ENCODE measurements around the gene MAST4. TPM values are rescaled to one million over a fixed set of nuclear protein-coding genes. Genes with fewer than 3 reads are reported as not detected.

MAST4 gene
- total and polyA plus RNA-seq, 2 donors, result 12.9 to 69.1 TPM

DNA sequence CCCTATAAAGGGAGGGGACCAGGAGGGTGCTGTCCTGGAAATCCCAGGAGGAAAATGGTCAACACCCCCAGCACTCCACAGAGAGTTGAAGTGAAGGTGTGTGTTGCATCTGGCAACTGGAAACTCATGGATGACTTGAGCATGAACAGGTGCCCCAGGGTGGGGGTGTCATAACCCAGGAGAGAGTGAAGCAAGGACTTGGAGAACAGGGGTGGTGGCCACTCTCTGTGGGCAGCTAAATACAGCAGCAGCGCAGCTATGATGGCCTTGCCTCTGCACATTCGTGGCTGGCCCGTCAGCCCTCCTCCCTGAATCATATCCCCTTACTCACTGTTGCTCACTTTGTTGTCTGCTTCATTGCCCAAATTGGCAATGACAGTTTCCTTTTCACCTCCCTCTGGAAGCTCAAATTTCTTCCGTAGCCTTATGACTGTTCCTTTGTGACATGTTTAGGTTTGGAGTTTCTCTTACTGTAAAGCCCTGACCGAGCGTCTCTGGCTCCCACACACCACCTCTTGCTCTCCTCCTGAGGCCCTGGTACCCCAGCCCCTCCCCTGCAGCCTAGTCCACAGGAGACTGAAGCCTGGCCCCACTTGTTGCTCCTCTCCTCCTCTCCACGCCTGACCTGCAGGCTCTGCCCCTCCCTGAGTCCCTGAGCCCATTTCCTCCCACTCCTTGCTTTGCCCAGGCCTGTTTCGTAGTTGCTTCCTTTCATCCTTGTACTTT is 414.7 kb downstream of the MAST4 start:
- WGBS, result 59% methylated on average over 8 of the region's 8 CpGs
- Histone ChIP-seq H3K4me1 (ENCODE audit: insufficient read depth) (peaks cover 2% of the 10 kb centered on the region), H3K4me3 (ENCODE audit: low read depth, low read length) (no peak overlapping the region), H3K36me3 (ENCODE audit: insufficient read depth) (no peaks in the 10 kb centered on the region), H3K27ac (ENCODE audit: low read depth) (peak overlapping the region; percentile 42)
- no peak for DNase-seq (ENCODE audit: extremely low spot score)

- 72% methylated on average over 5 of the region's 5 CpGs for WGBS
These were observed 415.2 kb downstream of the MAST4 start for GRCh38 chr5:67011422-67011821.

GRCh38 chr5:67012171-67012570 is 416.0 kb downstream of the MAST4 start:
- H3K4me1 ChIP-seq (ENCODE audit: insufficient read depth), result peaks cover 2% of the 10 kb centered on the region
- H3K4me3 ChIP-seq (ENCODE audit: low read depth, low read length), result no peak overlapping the region
- peak overlapping the region; percentile 53 for H3K27ac ChIP-seq (ENCODE audit: low read depth)
- WGBS, result 90% methylated on average over 2 of the region's 2 CpGs
- no peak for DNase-seq (ENCODE audit: extremely low spot score)
- H3K36me3 ChIP-seq (ENCODE audit: insufficient read depth), result no peaks in the 10 kb centered on the region

More at GRCh38 chr5:67011422-67011821, 415.2 kb downstream of the MAST4 start:
- no peaks in the 10 kb centered on the region for H3K36me3 ChIP-seq (ENCODE audit: insufficient read depth)
- peaks cover 2% of the 10 kb centered on the region for H3K4me1 ChIP-seq (ENCODE audit: insufficient read depth)
- no peak overlapping the region for H3K27ac ChIP-seq (ENCODE audit: low read depth)
- no peak for DNase-seq (ENCODE audit: extremely low spot score)
- no peak overlapping the region for H3K4me3 ChIP-seq (ENCODE audit: low read depth, low read length)

GRCh38 chr5:67013719-67014118 is 417.5 kb downstream of the MAST4 start:
- Histone ChIP-seq H3K4me3 (ENCODE audit: low read depth, low read length) (no peak overlapping the region), H3K36me3 (ENCODE audit: insufficient read depth) (no peaks in the 10 kb centered on the region), H3K4me1 (ENCODE audit: insufficient read depth) (peaks cover 2% of the 10 kb centered on the region), H3K27ac (ENCODE audit: low read depth) (no peak overlapping the region)
- 60% methylated on average over 1 of the region's 1 CpG for WGBS
- no peak for DNase-seq (ENCODE audit: extremely low spot score)

- Histone ChIP-seq H3K36me3 (ENCODE audit: insufficient read depth) (no peaks in the 10 kb centered on the region), H3K4me1 (ENCODE audit: insufficient read depth) (peaks cover 2% of the 10 kb centered on the region), H3K27ac (ENCODE audit: low read depth) (no peak overlapping the region), H3K4me3 (ENCODE audit: low read depth, low read length) (no peak overlapping the region)
- WGBS, result 93% methylated on average over 5 of the region's 5 CpGs
- DNase-seq (ENCODE audit: extremely low spot score), result no peak
These were observed 418.0 kb downstream of the MAST4 start for GRCh38 chr5:67014191-67014590.

- Histone ChIP-seq H3K4me3 (ENCODE audit: low read depth, low read length) (peak overlapping the region; percentile 33), H3K4me1 (ENCODE audit: insufficient read depth) (peaks cover 2% of the 10 kb centered on the region), H3K36me3 (ENCODE audit: insufficient read depth) (peaks cover 1% of the 10 kb centered on the region), H3K27ac (ENCODE audit: low read depth) (peak overlapping the region; percentile 74)
- no peak for DNase-seq (ENCODE audit: extremely low spot score)
- WGBS, result 18% methylated on average over 3 of the region's 3 CpGs
These were observed 418.8 kb downstream of the MAST4 start for GRCh38 chr5:67014957-67015400.

GRCh38 chr5:67015541-67016191 is 419.5 kb downstream of the MAST4 start:
- Histone ChIP-seq H3K4me1 (ENCODE audit: insufficient read depth) (no peaks in the 10 kb centered on the region), H3K4me3 (ENCODE audit: low read depth, low read length) (peak overlapping the region; percentile 33), H3K36me3 (ENCODE audit: insufficient read depth) (peaks cover 1% of the 10 kb centered on the region), H3K27ac (ENCODE audit: low read depth) (peak overlapping the region; percentile 70)
- 9% methylated on average over 8 of the region's 8 CpGs for WGBS
- DNase-seq (ENCODE audit: extremely low spot score), result peak; percentile 54

DNA sequence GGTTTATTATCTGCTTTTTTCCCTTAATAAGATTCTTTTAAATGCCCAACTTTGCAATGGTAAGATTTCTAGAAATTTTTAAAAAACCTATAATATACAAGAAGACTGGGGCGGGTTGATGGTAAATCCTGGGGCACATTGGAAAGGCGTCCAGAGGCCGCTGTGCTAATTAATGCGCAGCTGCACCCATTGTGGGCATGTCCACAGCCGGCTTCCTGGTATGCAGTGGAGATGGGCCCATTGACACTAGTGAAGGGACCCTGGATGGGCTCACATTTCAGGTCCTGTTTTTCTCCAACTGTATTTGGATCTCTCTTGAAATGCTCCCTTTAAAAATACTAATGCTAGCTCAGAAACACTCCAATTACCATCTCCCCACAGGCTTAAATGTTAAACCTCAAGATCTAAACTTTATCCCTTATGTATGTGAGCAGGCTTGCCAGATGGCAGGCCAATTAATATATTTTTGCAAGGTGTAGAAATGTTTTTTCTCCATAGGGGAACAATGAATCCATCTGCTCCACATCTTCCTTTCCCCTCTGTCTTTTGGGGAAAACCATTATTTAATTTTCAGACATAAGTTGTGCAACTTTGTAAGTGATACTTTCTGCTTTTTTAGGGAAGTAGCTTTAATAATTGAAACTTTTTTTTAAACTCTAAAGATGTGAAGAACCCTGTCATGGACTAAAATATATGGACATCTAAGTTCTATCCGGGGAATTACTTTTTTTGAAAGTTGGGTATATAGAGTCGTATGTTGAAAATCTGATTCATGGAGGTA is 423.1 kb downstream of the MAST4 start:
- Histone ChIP-seq H3K4me3 (ENCODE audit: low read depth, low read length) (no peak overlapping the region), H3K27ac (ENCODE audit: low read depth) (no peak overlapping the region), H3K4me1 (ENCODE audit: insufficient read depth) (no peaks in the 10 kb centered on the region), H3K36me3 (ENCODE audit: insufficient read depth) (peaks cover 1% of the 10 kb centered on the region)
- no peak for DNase-seq (ENCODE audit: extremely low spot score)
- WGBS, result 97% methylated on average over 7 of the region's 7 CpGs

- peak overlapping the region; percentile 54 for H3K27ac ChIP-seq (ENCODE audit: low read depth)
- 93% methylated on average over 3 of the region's 3 CpGs for WGBS
- no peak overlapping the region for H3K4me3 ChIP-seq (ENCODE audit: low read depth, low read length)
- no peaks in the 10 kb centered on the region for H3K4me1 ChIP-seq (ENCODE audit: insufficient read depth)
- H3K36me3 ChIP-seq (ENCODE audit: insufficient read depth), result peaks cover 1% of the 10 kb centered on the region
- DNase-seq (ENCODE audit: extremely low spot score), result no peak
These were observed 424.0 kb downstream of the MAST4 start for GRCh38 chr5:67020096-67020615.

GRCh38 chr5:67021031-67021430 is 424.8 kb downstream of the MAST4 start:
- Histone ChIP-seq H3K4me1 (ENCODE audit: insufficient read depth) (no peaks in the 10 kb centered on the region), H3K27ac (ENCODE audit: low read depth) (peak overlapping the region; percentile 54), H3K36me3 (ENCODE audit: insufficient read depth) (peaks cover 1% of the 10 kb centered on the region), H3K4me3 (ENCODE audit: low read depth, low read length) (no peak overlapping the region)
- peak; percentile 63 for DNase-seq (ENCODE audit: extremely low spot score)
- 86% methylated on average over 1 of the region's 1 CpG for WGBS

DNA sequence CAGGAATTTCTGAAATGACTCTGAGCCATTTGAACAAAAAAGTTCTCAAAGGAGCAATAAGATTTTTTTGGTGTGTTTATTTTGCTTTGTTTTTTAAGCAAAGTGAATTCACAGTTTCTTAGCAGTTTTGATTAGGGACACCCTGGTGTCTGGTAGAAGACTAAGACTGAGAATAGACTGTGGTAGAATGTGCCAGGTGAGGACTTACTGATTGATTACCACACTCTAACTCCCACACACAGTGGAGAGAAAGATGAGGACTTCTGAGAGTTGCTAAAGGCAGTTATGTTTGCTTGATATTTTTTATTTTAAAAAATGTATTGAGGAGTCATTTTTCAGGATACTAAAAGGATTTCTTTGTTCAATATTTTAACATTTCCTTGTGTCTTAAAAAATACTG is 425.3 kb downstream of the MAST4 start:
- no peak for DNase-seq (ENCODE audit: extremely low spot score)
- Histone ChIP-seq H3K27ac (ENCODE audit: low read depth) (peak overlapping the region; percentile 23), H3K4me3 (ENCODE audit: low read depth, low read length) (no peak overlapping the region), H3K4me1 (ENCODE audit: insufficient read depth) (no peaks in the 10 kb centered on the region), H3K36me3 (ENCODE audit: insufficient read depth) (peaks cover 1% of the 10 kb centered on the region)

DNA sequence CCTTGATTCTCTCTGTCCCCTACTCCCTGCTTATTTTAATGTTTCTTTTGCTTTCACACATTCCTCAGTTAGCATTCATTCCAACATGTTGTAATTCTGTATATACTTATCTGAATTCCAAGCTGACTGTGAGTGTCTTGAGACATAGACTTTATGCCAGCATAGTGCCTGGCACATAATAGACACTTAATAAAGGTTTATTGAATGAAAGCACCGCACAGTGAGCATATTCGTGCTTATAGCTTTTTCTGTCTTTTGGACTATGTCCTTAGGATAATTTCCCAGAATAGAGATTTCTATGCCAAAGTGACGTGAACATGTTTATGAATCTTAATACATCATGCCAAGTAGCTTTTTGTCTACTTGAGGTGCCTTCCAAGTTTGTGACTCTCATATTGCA is 425.8 kb downstream of the MAST4 start:
- Histone ChIP-seq H3K4me3 (ENCODE audit: low read depth, low read length) (no peak overlapping the region), H3K36me3 (ENCODE audit: insufficient read depth) (peaks cover 1% of the 10 kb centered on the region), H3K4me1 (ENCODE audit: insufficient read depth) (no peaks in the 10 kb centered on the region), H3K27ac (ENCODE audit: low read depth) (no peak overlapping the region)
- DNase-seq (ENCODE audit: extremely low spot score), result no peak
- 53% methylated on average over 3 of the region's 3 CpGs for WGBS

DNA sequence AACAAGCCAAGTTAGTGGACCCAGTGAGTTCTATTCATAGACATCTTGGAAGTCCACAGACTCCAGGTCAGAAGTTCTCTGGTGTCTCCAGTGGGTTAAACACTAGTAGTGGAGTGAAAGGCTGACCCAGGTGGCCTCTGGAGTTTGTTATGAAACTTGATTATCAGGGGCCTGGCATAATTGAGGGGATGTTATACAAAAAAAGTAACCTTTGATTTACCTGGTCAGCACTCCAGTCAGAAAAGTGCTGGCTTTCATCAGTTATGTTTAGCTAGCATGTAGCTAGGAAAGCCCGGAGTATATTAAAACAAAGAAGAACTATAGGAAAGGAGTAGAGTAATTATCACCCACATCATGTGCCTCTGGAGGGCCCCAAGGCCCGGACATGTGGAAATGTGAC is 429.3 kb downstream of the MAST4 start:
- Histone ChIP-seq H3K27ac (ENCODE audit: low read depth) (no peak overlapping the region), H3K36me3 (ENCODE audit: insufficient read depth) (no peaks in the 10 kb centered on the region), H3K4me1 (ENCODE audit: insufficient read depth) (peaks cover 1% of the 10 kb centered on the region), H3K4me3 (ENCODE audit: low read depth, low read length) (no peak overlapping the region)
- WGBS, result 91% methylated on average over 2 of the region's 2 CpGs
- no peak for DNase-seq (ENCODE audit: extremely low spot score)

All from urinary bladder (tissue), 4 donors.